Measurements from ENCODE around the gene SP6. TPM values are rescaled to one million over a fixed set of nuclear protein-coding genes. Genes with fewer than 3 reads are reported as not detected.
A peak's percentile ranks its signal among the peaks of the same experiment; 100 is the strongest.

Gene SP6
- total and polyA plus RNA-seq, 2 of the 8 experiments (the other 6 are each of a cell fraction or from before 2014, with no cell fraction given), result 1.2 to 1.5 TPM

- H3K9ac ChIP-seq (replicated peaks in 1 of 4; ENCODE audit: extremely low read depth in 1 of 4, low read depth in 3 of 4, low read length in 3 of 4), result no peak overlapping the region
- no peak overlapping the region for H2BK120ac ChIP-seq (replicated peaks; ENCODE audit: low read depth, low read length)
- 81% methylated on average over 8 of the region's 9 CpGs; no CpG with 5 or more reads in 1 of the 2 experiments for WGBS, 2 experiments (ENCODE audit: extremely low coverage in 1 of 2, insufficient coverage in 1 of 2, insufficient read length in 1 of 2, insufficient replicate concordance in 2 of 2, low coverage in 1 of 2, low lambda C conversion rate in 2 of 2, missing lambda C conversion rate in 1 of 2)
- H4K20me1 ChIP-seq (replicated peaks in 1 of 2; ENCODE audit: control insufficient read depth in 1 of 2, insufficient read depth in 2 of 2, low read length in 2 of 2), result no peaks in the 10 kb centered on the region
- no peak overlapping the region for H3K23ac ChIP-seq (ENCODE audit: insufficient read length)
- no peak overlapping the region for H3K4ac ChIP-seq (replicated peaks; ENCODE audit: insufficient read length, low read depth, low read length)
- no peak overlapping the region for H3K27ac ChIP-seq (ENCODE audit: low read depth, low read length)
- ChIA-PET CTCF (ENCODE audit: partially characterized antibody) (interaction anchor here (10.7 to 18.8 kb wide), 2 partner anchors 28 kb away, joined by 257 to 1206 read pairs; partner anchors contain the start of genes SCRN2 and SP6), POLR2A (ENCODE audit: partially characterized antibody) (interaction anchor here (1.2 kb wide), 1 partner anchor 30 kb away, joined by 3 read pairs; no protein-coding TSS in a partner anchor)
- no peak overlapping the region for H2AK5ac ChIP-seq (ENCODE audit: low read depth, low read length)
- no peak overlapping the region for H3K14ac ChIP-seq (ENCODE audit: insufficient read length)
- no peak overlapping the region for H2BK12ac ChIP-seq (ENCODE audit: low read depth, low read length)
- H4K8ac ChIP-seq (ENCODE audit: extremely low read depth, insufficient read depth, low read length), result no peak overlapping the region; the same call in 1 of the 2 replicates
- no peaks in the 10 kb centered on the region for H3K79me2 ChIP-seq (ENCODE audit: control insufficient read depth in 1 of 2, insufficient read depth in 2 of 2, low read length in 2 of 2)
- no peak overlapping the region for H3K4me2 ChIP-seq (ENCODE audit: insufficient read depth in 1 of 2, low read depth in 2 of 2, low read length in 2 of 2)
- no peak overlapping the region for H4K5ac ChIP-seq (ENCODE audit: insufficient read length, low read depth, low read length)
- no peaks in the 10 kb centered on the region for H3K36me3 ChIP-seq (ENCODE audit: control insufficient read depth in 2 of 4, insufficient read depth in 4 of 4, low read length in 3 of 4)
- no peak overlapping the region for H2BK20ac ChIP-seq (ENCODE audit: low read length)
- H3K4me1 ChIP-seq (replicated peaks in 1 of 4; ENCODE audit: control insufficient read depth in 3 of 4, insufficient read depth in 4 of 4, low read length in 3 of 4), result peaks cover 10 to 37% (median 23%) of the 10 kb centered on the region in 4 experiments
- DNase-seq (ENCODE audit: low read depth in 1 of 2, low spot score in 2 of 2), result no peak
- no peak for FAIRE-seq
- H3K27me3 ChIP-seq (replicated peaks in 1 of 4; ENCODE audit: control insufficient read depth in 3 of 4, extremely low read depth in 1 of 4, insufficient read depth in 3 of 4, low read length in 3 of 4), result peaks cover 0 to 4% (median 2%) of the 10 kb centered on the region in 4 experiments; a peak in 3 of 7 replicates
- H2BK15ac ChIP-seq (ENCODE audit: low read length), result no peak overlapping the region
- H3K9me3 ChIP-seq (ENCODE audit: insufficient read depth in 2 of 2, low read depth in 1 of 2, low read length in 1 of 2), result no peaks in the 10 kb centered on the region
- H3K23me2 ChIP-seq (ENCODE audit: low read depth, low read length), result no peaks in the 10 kb centered on the region; the same call in 1 of the 2 replicates
- peak overlapping the region; percentile 71; the same call in 1 of the 2 replicates for H3K18ac ChIP-seq (ENCODE audit: extremely low read depth, low read length)
- H3K79me1 ChIP-seq (ENCODE audit: low read depth, low read length), result no peaks in the 10 kb centered on the region
- no peak overlapping the region for H3K4me3 ChIP-seq (ENCODE audit: extremely low read depth in 1 of 4, insufficient read depth in 2 of 4, low read depth in 3 of 4, low read length in 4 of 4)
- TF ChIP-seq ASH2L (IDR thresholded peaks at IDR 0.05; ENCODE audit: low read length) (peak; percentile 4), TAF7 (optimal IDR thresholded peaks at IDR 0.05; ENCODE audit: borderline replicate concordance, low read depth, low read length) (no peak)
- H2BK5ac ChIP-seq (ENCODE audit: low read depth, low read length), result no peak overlapping the region
- no peak overlapping the region for H4K91ac ChIP-seq (replicated peaks; ENCODE audit: insufficient read length, low read length)
- H3K56ac ChIP-seq (replicated peaks; ENCODE audit: insufficient read length, low read depth, low read length), result no peak overlapping the region
- H2AFZ ChIP-seq (ENCODE audit: low read length), result no peak overlapping the region
Observed at GRCh38 chr17:47877368-47878034, 26.5 kb upstream of the SP6 start.

Data from H1 (cell line).